Measurements from ENCODE around the gene TAF15. TPM values are rescaled to one million over a fixed set of nuclear protein-coding genes. Genes with fewer than 3 reads are reported as not detected.
A peak's percentile ranks its signal among the peaks of the same experiment; 100 is the strongest.

The TAF15 gene
- total and polyA plus RNA-seq, 4 experiments from 2014 or later = 11.2 to 242 (median 131) TPM

- Mint-ChIP-seq H3K36me3 (peaks cover 0 to 15% of the 10 kb centered on the region in 2 donors), H3K27ac (peak overlapping the region in 6 of 7 donors; percentile 10 to 99 (median 98)), H3K4me3 (peak overlapping the region in 6 of 8 donors; percentile 42 to 98 (median 71)), H3K27me3 (no peaks in the 10 kb centered on the region), H3K4me1 (peaks cover 25 to 51% (median 38%) of the 10 kb centered on the region in 4 donors), H3K9me3 (no peaks in the 10 kb centered on the region)
- CTCF ChIA-PET (ENCODE audit: partially characterized antibody) = interaction anchor here (0.5 to 9.8 kb wide), 9 partner anchors 9 to 718 kb away, joined by 3 to 350 read pairs (median 4); partner anchors contain the start of gene C17orf50
- peak overlapping the region; percentile 85 for H3K27ac ChIP-seq (ENCODE audit: low read depth, low read length)
- no peak overlapping the region for H3K4me3 ChIP-seq (ENCODE audit: low read length in 2 of 2)
- no peaks in the 10 kb centered on the region for H3K27me3 ChIP-seq (ENCODE audit: insufficient read depth, low read length)
- no peaks in the 10 kb centered on the region for H3K9me3 ChIP-seq (ENCODE audit: control insufficient read depth in 1 of 2, low read length in 2 of 2)
- DNase-seq = no peak
- peaks cover 37% of the 10 kb centered on the region for H3K4me1 ChIP-seq (ENCODE audit: insufficient read depth, low read length)
- H3K36me3 ChIP-seq (ENCODE audit: insufficient read depth, low read length) = no peaks in the 10 kb centered on the region
- intact Hi-C loops (cut with micrococcal nuclease) = loop anchor here (5.0 kb wide), 1 partner anchor 220 kb away; the partner anchor contains the start of gene AP2B1
- POLR2A ChIA-PET (ENCODE audit: partially characterized antibody) = interaction anchor here (0.6 to 3.5 kb wide), 11 partner anchors 11 to 827 kb away, joined by 3 to 115 read pairs (median 5); partner anchors contain the start of gene MMP28
Measured at GRCh38 chr17:35807371-35808144, 1.7 kb upstream of the TAF15 start.

GRCh38 chr17:35808240-35808961 lies 883 bp upstream of the TAF15 start:
- POLR2A ChIA-PET (ENCODE audit: partially characterized antibody) = interaction anchor here (0.6 to 3.5 kb wide), 29 partner anchors 10 to 827 kb away, joined by 3 to 115 read pairs (median 5); partner anchors contain the start of genes MMP28, PEX12, RAD51D and SLFN5
- H3K9me3 ChIP-seq (ENCODE audit: control insufficient read depth in 1 of 2, low read length in 2 of 2) = no peaks in the 10 kb centered on the region
- intact Hi-C loops (cut with micrococcal nuclease) = loop anchor here (5.0 kb wide), 1 partner anchor 221 kb away; the partner anchor contains the start of gene AP2B1
- CTCF ChIA-PET (ENCODE audit: partially characterized antibody) = interaction anchor here (0.7 to 9.8 kb wide), 23 partner anchors 9 to 719 kb away, joined by 3 to 350 read pairs (median 4); partner anchors contain the start of genes C17orf50 and MMP28
- no peaks in the 10 kb centered on the region for H3K27me3 ChIP-seq (ENCODE audit: insufficient read depth, low read length)
- DNase-seq = no peak
- H3K27ac ChIP-seq (ENCODE audit: low read depth, low read length) = peak overlapping the region; percentile 85
- Mint-ChIP-seq H3K27me3 (no peaks in the 10 kb centered on the region), H3K27ac (peak overlapping the region; percentile 93 to 99 (median 98)), H3K4me1 (peaks cover 29 to 58% (median 42%) of the 10 kb centered on the region in 4 donors), H3K9me3 (no peaks in the 10 kb centered on the region), H3K36me3 (peaks cover 0 to 20% of the 10 kb centered on the region in 2 donors), H3K4me3 (peak overlapping the region; percentile 95 to 98 (median 97))
- peak overlapping the region; percentile 55 to 67 for H3K4me3 ChIP-seq (ENCODE audit: low read length in 2 of 2)
- peaks cover 45% of the 10 kb centered on the region for H3K4me1 ChIP-seq (ENCODE audit: insufficient read depth, low read length)
- H3K36me3 ChIP-seq (ENCODE audit: insufficient read depth, low read length) = no peaks in the 10 kb centered on the region

- Histone ChIP-seq H3K36me3 (ENCODE audit: insufficient read depth, low read length) (no peaks in the 10 kb centered on the region), H3K4me1 (ENCODE audit: insufficient read depth, low read length) (peaks cover 54% of the 10 kb centered on the region), H3K9me3 (ENCODE audit: control insufficient read depth in 1 of 2, low read length in 2 of 2) (no peaks in the 10 kb centered on the region), H3K4me3 (ENCODE audit: low read length in 2 of 2) (peak overlapping the region; percentile 67 to 96), H3K27ac (ENCODE audit: low read depth, low read length) (peak overlapping the region; percentile 85), H3K27me3 (ENCODE audit: insufficient read depth, low read length) (no peaks in the 10 kb centered on the region)
- DNase-seq = no peak
- intact Hi-C loops (cut with micrococcal nuclease) = loop anchor here (1.0 to 5.0 kb wide), 3 partner anchors 46 to 849 kb away; partner anchors contain the start of genes AP2B1, CCT6B and ZNF830
- CTCF ChIA-PET (ENCODE audit: partially characterized antibody) = interaction anchor here (1.0 to 9.8 kb wide), 8 partner anchors 7 to 229 kb away, joined by 3 to 350 read pairs (median 6); partner anchors contain the start of gene C17orf50
- Mint-ChIP-seq H3K27me3 (no peaks in the 10 kb centered on the region), H3K4me3 (peak overlapping the region; percentile 95 to 98 (median 97)), H3K27ac (peak overlapping the region; percentile 93 to 99 (median 98)), H3K36me3 (peaks cover 5 to 24% of the 10 kb centered on the region in 2 donors), H3K4me1 (peaks cover 31 to 69% (median 50%) of the 10 kb centered on the region in 4 donors), H3K9me3 (no peaks in the 10 kb centered on the region)
- POLR2A ChIA-PET (ENCODE audit: partially characterized antibody) = interaction anchor here (0.6 to 3.5 kb wide), 24 partner anchors 9 to 691 kb away, joined by 3 to 115 read pairs (median 5); partner anchors contain the start of genes MMP28, PEX12 and RAD51D
Measured at GRCh38 chr17:35809855-35810461, 674 bp downstream of the TAF15 start.

- no peaks in the 10 kb centered on the region for H3K27me3 ChIP-seq (ENCODE audit: insufficient read depth, low read length)
- Mint-ChIP-seq H3K36me3 (peaks cover 5 to 35% of the 10 kb centered on the region in 2 donors), H3K27me3 (no peaks in the 10 kb centered on the region), H3K9me3 (no peaks in the 10 kb centered on the region), H3K4me3 (peak overlapping the region; percentile 20 to 69 (median 44)), H3K4me1 (peaks cover 46 to 84% (median 63%) of the 10 kb centered on the region in 4 donors), H3K27ac (peak overlapping the region in 3 of 7 donors; percentile 33 to 64 (median 41))
- H3K4me1 ChIP-seq (ENCODE audit: insufficient read depth, low read length) = peaks cover 70% of the 10 kb centered on the region
- peak overlapping the region; percentile 14 for H3K27ac ChIP-seq (ENCODE audit: low read depth, low read length)
- intact Hi-C loops (cut with micrococcal nuclease) = no loop called here
- H3K36me3 ChIP-seq (ENCODE audit: insufficient read depth, low read length) = no peaks in the 10 kb centered on the region
- CTCF ChIA-PET (ENCODE audit: partially characterized antibody) = interaction anchor here (9.8 kb wide), 1 partner anchor 46 kb away, joined by 350 read pairs; the partner anchor contains the start of gene C17orf50
- no peak for DNase-seq
- POLR2A ChIA-PET (ENCODE audit: partially characterized antibody) = interaction anchor here (1.4 kb wide), 1 partner anchor 48 kb away, joined by 5 read pairs; no protein-coding TSS in a partner anchor
- no peaks in the 10 kb centered on the region for H3K9me3 ChIP-seq (ENCODE audit: control insufficient read depth in 1 of 2, low read length in 2 of 2)
- no peak overlapping the region for H3K4me3 ChIP-seq (ENCODE audit: low read length in 2 of 2)
Measured at GRCh38 chr17:35811759-35812158, 2.5 kb downstream of the TAF15 start.

- POLR2A ChIA-PET (ENCODE audit: partially characterized antibody) = interaction anchor here (0.6 kb wide), 1 partner anchor 650 kb away, joined by 3 read pairs; no protein-coding TSS in a partner anchor
Measured at GRCh38 chr17:35812456-35812855, 3.2 kb downstream of the TAF15 start.

GRCh38 chr17:35816723-35817122 lies 7.4 kb downstream of the TAF15 start:
- Mint-ChIP-seq H3K4me1 (peaks cover 39 to 65% (median 54%) of the 10 kb centered on the region in 4 donors), H3K27ac (no peak overlapping the region), H3K4me3 (peak overlapping the region in 1 of 8 donors; percentile 34), H3K36me3 (peaks cover 26 to 51% of the 10 kb centered on the region in 2 donors), H3K27me3 (no peaks in the 10 kb centered on the region), H3K9me3 (no peaks in the 10 kb centered on the region)
- ChIA-PET CTCF (ENCODE audit: partially characterized antibody) (interaction anchor here (1.0 to 5.7 kb wide), 6 partner anchors 8 to 203 kb away, joined by 3 to 46 read pairs (median 6); partner anchors contain the start of gene TAF15), POLR2A (ENCODE audit: partially characterized antibody) (interaction anchor here (0.6 to 5.0 kb wide), 2 partner anchors 8 to 674 kb away, joined by 5 to 28 read pairs; partner anchors contain the start of gene TAF15)
- H3K36me3 ChIP-seq (ENCODE audit: insufficient read depth, low read length) = peaks cover 19% of the 10 kb centered on the region
- no peaks in the 10 kb centered on the region for H3K27me3 ChIP-seq (ENCODE audit: insufficient read depth, low read length)
- no peaks in the 10 kb centered on the region for H3K9me3 ChIP-seq (ENCODE audit: control insufficient read depth in 1 of 2, low read length in 2 of 2)
- DNase-seq = no peak
- intact Hi-C loops (cut with micrococcal nuclease) = no loop called here
- H3K27ac ChIP-seq (ENCODE audit: low read depth, low read length) = no peak overlapping the region
- H3K4me3 ChIP-seq (ENCODE audit: low read length in 2 of 2) = no peak overlapping the region
- H3K4me1 ChIP-seq (ENCODE audit: insufficient read depth, low read length) = peaks cover 60% of the 10 kb centered on the region

More at GRCh38 chr17:35812456-35812855, 3.2 kb downstream of the TAF15 start:
- DNase-seq = no peak
- Histone ChIP-seq H3K4me3 (ENCODE audit: low read length in 2 of 2) (no peak overlapping the region), H3K27me3 (ENCODE audit: insufficient read depth, low read length) (no peaks in the 10 kb centered on the region), H3K9me3 (ENCODE audit: control insufficient read depth in 1 of 2, low read length in 2 of 2) (no peaks in the 10 kb centered on the region), H3K27ac (ENCODE audit: low read depth, low read length) (no peak overlapping the region), H3K36me3 (ENCODE audit: insufficient read depth, low read length) (no peaks in the 10 kb centered on the region), H3K4me1 (ENCODE audit: insufficient read depth, low read length) (peaks cover 76% of the 10 kb centered on the region)
- CTCF ChIA-PET (ENCODE audit: partially characterized antibody) = interaction anchor here (9.8 kb wide), 1 partner anchor 47 kb away, joined by 350 read pairs; the partner anchor contains the start of gene C17orf50
- Mint-ChIP-seq H3K9me3 (no peaks in the 10 kb centered on the region), H3K27ac (peak overlapping the region in 1 of 7 donors; percentile 47), H3K4me3 (peak overlapping the region in 4 of 8 donors; percentile 29 to 69 (median 44)), H3K27me3 (no peaks in the 10 kb centered on the region), H3K36me3 (peaks cover 5 to 38% of the 10 kb centered on the region in 2 donors), H3K4me1 (peaks cover 48 to 91% (median 68%) of the 10 kb centered on the region in 4 donors)
- intact Hi-C loops (cut with micrococcal nuclease) = no loop called here

Data from CD4-positive, alpha-beta memory T cell (primary cell).